HepG2 (cell line): Measurements from ENCODE around the gene SCAPER. TPM values are rescaled to one million over a fixed set of nuclear protein-coding genes. Genes with fewer than 3 reads are reported as not detected.
A peak's percentile ranks its signal among the peaks of the same experiment; 100 is the strongest.

Experiments
- ATAC-seq: fragments of 200-7000 bp; cut with Tn5 transposase; 3 replicates; pipeline ENCODE4 v1.9.1; 2020; ENCODE audit warnings: mild to moderate bottlenecking, moderate library complexity
- BruUV-seq: library from RNA; stranded (reverse); fragments of 400-500 nt; replicated peaks from 2 replicates; lab custom pipeline; 2021; lab: Mats Ljungman, UMichigan
- CTCF ChIA-PET: fragments of 300-600 bp; formaldehyde crosslinking; extraction: SDS; loops from one replicate; lab custom pipeline; 2021; ENCODE audit warnings: low total read pairs, inconsistent platforms, low intra/inter-chr PET ratio; lab: Yijun Ruan, JAX
- POLR2A ChIA-PET: fragments of 350-600 bp; sonication (Branson Sonifier 250); formaldehyde crosslinking; loops from one replicate; lab custom pipeline; 2020; ENCODE audit warnings: antibody characterized with exemption, inconsistent platforms; lab: Yijun Ruan, JAX
- DNase-seq: peaks from one replicate; pipeline ENCODE4 v3.0.0-alpha.2; 2015; ENCODE audit warnings: low spot score
- FAIRE-seq: peaks from 3 replicates; lab custom pipeline; 2011; peaks lifted over from hg19 to GRCh38; lab: Jason Lieb, UNC
- H2AFZ ChIP-seq: one replicate; pipeline ENCODE4 v1.6.1; 2011; ENCODE audit warnings: low read length, inconsistent platforms
- H3K27ac ChIP-seq: fragments of 300-600 bp; 3 replicates; pipeline ENCODE4 v1.8.0; 2011; ENCODE audit warnings: mixed run types, mild to moderate bottlenecking, mixed read lengths, low read length, inconsistent platforms; ENCODE audit not compliant: insufficient read depth; ENCODE audit errors: extremely low read length
- H3K27me3 ChIP-seq, 2 experiments: fragments of 200-600 bp in 1 of 2; 2 replicates in 1 of 2; 3 replicates in 1 of 2; pipeline versions ENCODE4 v1.6.0 to v1.8.0; 2011; ENCODE audit warnings: low read length in 2 of 2, mild to moderate bottlenecking in 2 of 2, moderate library complexity in 2 of 2, inconsistent platforms in 1 of 2; ENCODE audit not compliant: insufficient read depth in 2 of 2, control insufficient read depth in 1 of 2
- H3K36me3 ChIP-seq, 2 experiments: fragments of 200-600 bp in 1 of 2; replicated peaks in 1 of 2; 2 replicates in 1 of 2; 3 replicates in 1 of 2; pipeline versions ENCODE4 v1.5.1 to v1.8.0; 2011; ENCODE audit warnings: low read length in 2 of 2, inconsistent platforms in 1 of 2; ENCODE audit not compliant: insufficient read depth in 2 of 2, control insufficient read depth in 1 of 2
- H3K4me1 ChIP-seq: 2 replicates; pipeline ENCODE4 v1.5.1; 2012; ENCODE audit warnings: low read length, inconsistent platforms; ENCODE audit not compliant: insufficient read depth
- H3K4me2 ChIP-seq: 2 replicates; pipeline ENCODE4 v1.6.0; 2011; ENCODE audit warnings: low read depth, low read length, inconsistent platforms
- H3K4me3 ChIP-seq, 3 experiments: fragments of 200-600 bp in 1 of 3; sonication (generic), shearing (Covaris generic) in 1 of 3; replicated peaks in 1 of 3; 2 replicates each; pipeline ENCODE4 v1.5.1; 2011 to 2016; ENCODE audit warnings: low read length in 3 of 3, inconsistent platforms in 2 of 3, low read depth in 2 of 3, mild to moderate bottlenecking in 2 of 3, control low read depth in 1 of 3, mixed read lengths in 1 of 3; ENCODE audit not compliant: insufficient read depth in 1 of 3
- H3K79me2 ChIP-seq: one replicate; pipeline ENCODE4 v1.6.1; 2011; ENCODE audit warnings: low read length, inconsistent platforms; ENCODE audit not compliant: insufficient read depth
- H3K9ac ChIP-seq: 2 replicates; pipeline ENCODE4 v1.6.0; 2011; ENCODE audit warnings: mild to moderate bottlenecking, low read depth, low read length, inconsistent platforms; ENCODE audit not compliant: insufficient read depth
- H3K9me3 ChIP-seq: 2 replicates; pipeline ENCODE4 v1.5.1; 2012; ENCODE audit warnings: mild to moderate bottlenecking, low read length
- H4K20me1 ChIP-seq: 2 replicates; pipeline ENCODE4 v1.6.0; 2011; ENCODE audit warnings: inconsistent platforms, mild to moderate bottlenecking, low read length, moderate library complexity; ENCODE audit not compliant: insufficient read depth
- KLF16 ChIP-seq, 2 experiments: sonication (generic) in 1 of 2; formaldehyde crosslinking in 1 of 2; IDR thresholded peaks; 2 replicates each; pipeline versions ENCODE4 v1.6.1 to v1.8.0; 2016 to 2023; ENCODE audit warnings: missing genetic modification reagents in 2 of 2, missing compliant biosample characterization in 1 of 2
- MYC ChIP-seq: sonication (generic); formaldehyde crosslinking; IDR thresholded peaks from 2 replicates; pipeline ENCODE4 v1.9.0; 2021; ENCODE audit warnings: missing genetic modification reagents, borderline replicate concordance
- SMAD9 ChIP-seq: sonication (generic); formaldehyde crosslinking; IDR thresholded peaks from 2 replicates; pipeline ENCODE4 v1.5.1; 2020; ENCODE audit warnings: mild to moderate bottlenecking, missing genetic modification reagents
- STAT5B ChIP-seq: sonication (generic); formaldehyde crosslinking; IDR thresholded peaks from 2 replicates; pipeline ENCODE4 v1.4.0; 2020; ENCODE audit warnings: missing genetic modification reagents
- ZC3H4 ChIP-seq: sonication (generic); formaldehyde crosslinking; IDR thresholded peaks from 2 replicates; pipeline ENCODE4 v1.4.0; 2020; ENCODE audit warnings: missing genetic modification reagents, borderline replicate concordance
- ZFP91 ChIP-seq: sonication (generic); formaldehyde crosslinking; IDR thresholded peaks from 2 replicates; pipeline ENCODE4 v1.9.0; 2022; ENCODE audit warnings: missing genetic modification reagents, mild to moderate bottlenecking, borderline replicate concordance
- ZFX ChIP-seq: sonication (generic); formaldehyde crosslinking; IDR thresholded peaks from 2 replicates; pipeline ENCODE4 v1.4.0; 2020; ENCODE audit warnings: mild to moderate bottlenecking, low read depth, missing genetic modification reagents, moderate library complexity
- ZNF263 ChIP-seq: sonication (generic); formaldehyde crosslinking; IDR thresholded peaks from 2 replicates; pipeline ENCODE4 v1.4.0; 2020; ENCODE audit warnings: missing genetic modification reagents
- WGBS: methylation state at CpG from one replicate; pipeline ENCODE4 v1.1.6; 2017; ENCODE audit warnings: low lambda C conversion rate; 5-methylcytosine and 5-hydroxymethylcytosine counted together
- in situ Hi-C: cut with HindIII; loops from 2 replicates; pipeline ENCODE4 v1.10.0; 2017; ENCODE audit warnings: low pct_unique_long_range_greater_than_20kb; ENCODE audit not compliant: extremely low pct_ligation_motif_present
- intact Hi-C: fragments of 100-400 bp; cut with micrococcal nuclease; formaldehyde crosslinking; loops from one replicate; pipeline ENCODE4 v1.10.0; 2022; ENCODE audit not compliant: unreplicated experiment
- polyA plus RNA-seq, 8 experiments: library from polyadenylated mRNA; depleted of rRNA in 3 of 8; stranded (reverse) in 7 of 8; unstranded in 1 of 8; fragments of >200 nt; fragmentation: Illumina TruSeq in 4 of 8; extraction: Trizol in 4 of 8; gene quantifications; 2 replicates each; pipeline versions ENCODE4 v1.2.1 to v1.2.3, GENCODE V29; 2011 to 2016; ENCODE audit warnings: low read depth in 4 of 8, missing spikeins in 1 of 8, mixed read lengths in 1 of 8; ENCODE audit not compliant: insufficient read depth in 1 of 8
- total RNA-seq, 5 experiments: library from RNA; depleted of rRNA; stranded (reverse); fragments of >200 nt; fragmentation: Illumina TruSeq; extraction: Trizol; gene quantifications; 2 replicates each; pipeline ENCODE4 v1.2.3, GENCODE V29; 2016; ENCODE audit warnings: low read depth in 1 of 5
- TF ChIP-seq, protein P1 (sequence below): sonication (generic); formaldehyde crosslinking; IDR thresholded peaks from 2 replicates; pipeline ENCODE4 v1.4.0; 2020; ENCODE audit warnings: missing genetic modification reagents
- TF ChIP-seq, protein P2 (sequence below): sonication (generic); formaldehyde crosslinking; IDR thresholded peaks from 2 replicates; pipeline ENCODE4 v1.5.1; 2020; ENCODE audit warnings: mild to moderate bottlenecking, missing genetic modification reagents, borderline replicate concordance

Gene SCAPER
- total and polyA plus RNA-seq, 2 of the 13 experiments (the other 11 are each of a cell fraction or from before 2014, with no cell fraction given): 4.3 to 10.5 TPM

GRCh38 chr15:76335307-76336253 lies 569.6 kb downstream of the SCAPER start:
- peak overlapping the region; percentile 75 to 84 (median 77) for H3K4me3 ChIP-seq
- peaks cover 8% of the 10 kb centered on the region; the same call in 1 of the 2 replicates for H4K20me1 ChIP-seq
- DNase-seq: no peak
- no peak overlapping the region for H2AFZ ChIP-seq
- BruUV-seq: TSS peak; percentile 95
- no peak for FAIRE-seq
- peak overlapping the region; percentile 89 for H3K9ac ChIP-seq
- ATAC-seq: no peak
- H3K9me3 ChIP-seq: no peaks in the 10 kb centered on the region
- peak overlapping the region; percentile 97 for H3K4me2 ChIP-seq
- ChIA-PET POLR2A (interaction anchor here (0.7 to 5.5 kb wide), 18 partner anchors 10 to 552 kb away, joined by 3 to 132 read pairs (median 5); partner anchors contain the start of gene ETFA), CTCF (no interaction called here)
- intact Hi-C loops: loop anchor here (1.0 to 10.0 kb wide), 4 partner anchors 24 to 532 kb away; partner anchors contain the start of gene ETFA
- peaks cover 1 to 5% of the 10 kb centered on the region in 2 experiments; a peak in 2 of 5 replicates for H3K36me3 ChIP-seq
- in situ Hi-C loops: no loop called here
- 46% methylated on average over 39 of the region's 39 CpGs for WGBS
- peaks cover 31% of the 10 kb centered on the region for H3K79me2 ChIP-seq
- H3K27me3 ChIP-seq: no peaks in the 10 kb centered on the region; a peak in 1 of 5 replicates
- H3K27ac ChIP-seq: peak overlapping the region; percentile 86
- peaks cover 48% of the 10 kb centered on the region for H3K4me1 ChIP-seq
- peak; percentile 30; the same call in 1 of the 2 replicates for TF ChIP-seq ZFX
- peak; percentile 3; the same call in 1 of the 2 replicates for TF ChIP-seq ZFP91
- TF ChIP-seq, protein P1, sequence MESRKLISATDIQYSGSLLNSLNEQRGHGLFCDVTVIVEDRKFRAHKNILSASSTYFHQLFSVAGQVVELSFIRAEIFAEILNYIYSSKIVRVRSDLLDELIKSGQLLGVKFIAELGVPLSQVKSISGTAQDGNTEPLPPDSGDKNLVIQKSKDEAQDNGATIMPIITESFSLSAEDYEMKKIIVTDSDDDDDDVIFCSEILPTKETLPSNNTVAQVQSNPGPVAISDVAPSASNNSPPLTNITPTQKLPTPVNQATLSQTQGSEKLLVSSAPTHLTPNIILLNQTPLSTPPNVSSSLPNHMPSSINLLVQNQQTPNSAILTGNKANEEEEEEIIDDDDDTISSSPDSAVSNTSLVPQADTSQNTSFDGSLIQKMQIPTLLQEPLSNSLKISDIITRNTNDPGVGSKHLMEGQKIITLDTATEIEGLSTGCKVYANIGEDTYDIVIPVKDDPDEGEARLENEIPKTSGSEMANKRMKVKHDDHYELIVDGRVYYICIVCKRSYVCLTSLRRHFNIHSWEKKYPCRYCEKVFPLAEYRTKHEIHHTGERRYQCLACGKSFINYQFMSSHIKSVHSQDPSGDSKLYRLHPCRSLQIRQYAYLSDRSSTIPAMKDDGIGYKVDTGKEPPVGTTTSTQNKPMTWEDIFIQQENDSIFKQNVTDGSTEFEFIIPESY (CRISPR knock-in tag): peak; percentile 81
- no peak for TF ChIP-seq SMAD9
- TF ChIP-seq, protein P2, sequence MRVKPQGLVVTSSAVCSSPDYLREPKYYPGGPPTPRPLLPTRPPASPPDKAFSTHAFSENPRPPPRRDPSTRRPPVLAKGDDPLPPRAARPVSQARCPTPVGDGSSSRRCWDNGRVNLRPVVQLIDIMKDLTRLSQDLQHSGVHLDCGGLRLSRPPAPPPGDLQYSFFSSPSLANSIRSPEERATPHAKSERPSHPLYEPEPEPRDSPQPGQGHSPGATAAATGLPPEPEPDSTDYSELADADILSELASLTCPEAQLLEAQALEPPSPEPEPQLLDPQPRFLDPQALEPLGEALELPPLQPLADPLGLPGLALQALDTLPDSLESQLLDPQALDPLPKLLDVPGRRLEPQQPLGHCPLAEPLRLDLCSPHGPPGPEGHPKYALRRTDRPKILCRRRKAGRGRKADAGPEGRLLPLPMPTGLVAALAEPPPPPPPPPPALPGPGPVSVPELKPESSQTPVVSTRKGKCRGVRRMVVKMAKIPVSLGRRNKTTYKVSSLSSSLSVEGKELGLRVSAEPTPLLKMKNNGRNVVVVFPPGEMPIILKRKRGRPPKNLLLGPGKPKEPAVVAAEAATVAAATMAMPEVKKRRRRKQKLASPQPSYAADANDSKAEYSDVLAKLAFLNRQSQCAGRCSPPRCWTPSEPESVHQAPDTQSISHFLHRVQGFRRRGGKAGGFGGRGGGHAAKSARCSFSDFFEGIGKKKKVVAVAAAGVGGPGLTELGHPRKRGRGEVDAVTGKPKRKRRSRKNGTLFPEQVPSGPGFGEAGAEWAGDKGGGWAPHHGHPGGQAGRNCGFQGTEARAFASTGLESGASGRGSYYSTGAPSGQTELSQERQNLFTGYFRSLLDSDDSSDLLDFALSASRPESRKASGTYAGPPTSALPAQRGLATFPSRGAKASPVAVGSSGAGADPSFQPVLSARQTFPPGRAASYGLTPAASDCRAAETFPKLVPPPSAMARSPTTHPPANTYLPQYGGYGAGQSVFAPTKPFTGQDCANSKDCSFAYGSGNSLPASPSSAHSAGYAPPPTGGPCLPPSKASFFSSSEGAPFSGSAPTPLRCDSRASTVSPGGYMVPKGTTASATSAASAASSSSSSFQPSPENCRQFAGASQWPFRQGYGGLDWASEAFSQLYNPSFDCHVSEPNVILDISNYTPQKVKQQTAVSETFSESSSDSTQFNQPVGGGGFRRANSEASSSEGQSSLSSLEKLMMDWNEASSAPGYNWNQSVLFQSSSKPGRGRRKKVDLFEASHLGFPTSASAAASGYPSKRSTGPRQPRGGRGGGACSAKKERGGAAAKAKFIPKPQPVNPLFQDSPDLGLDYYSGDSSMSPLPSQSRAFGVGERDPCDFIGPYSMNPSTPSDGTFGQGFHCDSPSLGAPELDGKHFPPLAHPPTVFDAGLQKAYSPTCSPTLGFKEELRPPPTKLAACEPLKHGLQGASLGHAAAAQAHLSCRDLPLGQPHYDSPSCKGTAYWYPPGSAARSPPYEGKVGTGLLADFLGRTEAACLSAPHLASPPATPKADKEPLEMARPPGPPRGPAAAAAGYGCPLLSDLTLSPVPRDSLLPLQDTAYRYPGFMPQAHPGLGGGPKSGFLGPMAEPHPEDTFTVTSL (CRISPR knock-in tag): no peak
- no peak for TF ChIP-seq STAT5B (CRISPR knock-in tag)
- 0 out of 4 replicates have a peak, but pooled peaks of 1 of the 2 experiments have one; percentile 9 for TF ChIP-seq KLF16 (CRISPR knock-in tag; IDR thresholded peaks at IDR 0.05)
- 0 out of 2 replicates have a peak, but pooled peaks have one; percentile 14 for TF ChIP-seq MYC (CRISPR knock-in tag)
- TF ChIP-seq ZC3H4 (CRISPR knock-in tag): no peak
- peak; percentile 16; the same call in 1 of the 2 replicates for TF ChIP-seq ZNF263 (CRISPR knock-in tag)
